Measurements from ENCODE around the gene SLC25A10.

The SLC25A10 gene

DNA sequence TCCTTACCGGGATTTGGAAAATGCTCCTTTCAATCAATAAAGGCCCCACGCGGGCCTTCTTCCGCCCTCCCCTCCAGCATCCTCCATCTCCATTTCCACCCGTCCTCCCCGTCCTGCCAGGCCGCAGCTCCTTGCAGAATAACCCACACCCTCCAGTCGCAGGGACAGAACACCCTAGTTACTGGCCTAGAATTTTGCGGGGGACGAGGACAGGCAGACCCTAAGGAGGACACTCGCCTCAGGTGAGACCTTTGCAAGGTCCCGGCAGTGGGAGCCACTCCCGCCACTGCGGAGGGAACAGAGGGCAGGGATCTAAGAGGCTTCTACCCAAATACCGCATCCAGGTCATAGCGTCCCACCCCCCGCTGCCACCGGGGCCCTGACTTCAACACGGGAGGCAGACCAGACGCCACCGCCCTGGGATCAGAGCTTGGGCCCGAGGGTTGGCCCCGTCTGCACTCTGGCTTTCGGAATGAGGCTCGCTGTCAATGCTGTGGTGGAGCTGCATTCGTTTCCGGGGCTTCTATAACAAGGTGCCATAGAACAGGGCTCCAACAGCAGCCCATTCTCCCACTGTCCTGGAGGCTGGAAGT, 26.8 kb downstream of the SLC25A10 start:
- TF ChIP-seq EP300 (IDR thresholded peaks at IDR 0.05; ENCODE audit: borderline replicate concordance) (no peak), YY1 (IDR thresholded peaks at IDR 0.05; ENCODE audit: low read depth) (no peak), CREB1 (IDR thresholded peaks at IDR 0.05; ENCODE audit: low read depth) (no peak), TAF1 (IDR thresholded peaks at IDR 0.05; ENCODE audit: low read depth) (no peak), FOXM1 (IDR thresholded peaks at IDR 0.05; ENCODE audit: borderline replicate concordance, low read depth) (no peak), RAD21 (IDR thresholded peaks at IDR 0.05; ENCODE audit: low read depth) (no peak), TEAD4 (IDR thresholded peaks at IDR 0.05) (no peak), ZBTB7A (IDR thresholded peaks at IDR 0.05; ENCODE audit: low read depth) (no peak), EGR1 (IDR thresholded peaks at IDR 0.05) (no peak), CEBPB (IDR thresholded peaks at IDR 0.05) (no peak)
- TF ChIP-seq, protein P1, sequence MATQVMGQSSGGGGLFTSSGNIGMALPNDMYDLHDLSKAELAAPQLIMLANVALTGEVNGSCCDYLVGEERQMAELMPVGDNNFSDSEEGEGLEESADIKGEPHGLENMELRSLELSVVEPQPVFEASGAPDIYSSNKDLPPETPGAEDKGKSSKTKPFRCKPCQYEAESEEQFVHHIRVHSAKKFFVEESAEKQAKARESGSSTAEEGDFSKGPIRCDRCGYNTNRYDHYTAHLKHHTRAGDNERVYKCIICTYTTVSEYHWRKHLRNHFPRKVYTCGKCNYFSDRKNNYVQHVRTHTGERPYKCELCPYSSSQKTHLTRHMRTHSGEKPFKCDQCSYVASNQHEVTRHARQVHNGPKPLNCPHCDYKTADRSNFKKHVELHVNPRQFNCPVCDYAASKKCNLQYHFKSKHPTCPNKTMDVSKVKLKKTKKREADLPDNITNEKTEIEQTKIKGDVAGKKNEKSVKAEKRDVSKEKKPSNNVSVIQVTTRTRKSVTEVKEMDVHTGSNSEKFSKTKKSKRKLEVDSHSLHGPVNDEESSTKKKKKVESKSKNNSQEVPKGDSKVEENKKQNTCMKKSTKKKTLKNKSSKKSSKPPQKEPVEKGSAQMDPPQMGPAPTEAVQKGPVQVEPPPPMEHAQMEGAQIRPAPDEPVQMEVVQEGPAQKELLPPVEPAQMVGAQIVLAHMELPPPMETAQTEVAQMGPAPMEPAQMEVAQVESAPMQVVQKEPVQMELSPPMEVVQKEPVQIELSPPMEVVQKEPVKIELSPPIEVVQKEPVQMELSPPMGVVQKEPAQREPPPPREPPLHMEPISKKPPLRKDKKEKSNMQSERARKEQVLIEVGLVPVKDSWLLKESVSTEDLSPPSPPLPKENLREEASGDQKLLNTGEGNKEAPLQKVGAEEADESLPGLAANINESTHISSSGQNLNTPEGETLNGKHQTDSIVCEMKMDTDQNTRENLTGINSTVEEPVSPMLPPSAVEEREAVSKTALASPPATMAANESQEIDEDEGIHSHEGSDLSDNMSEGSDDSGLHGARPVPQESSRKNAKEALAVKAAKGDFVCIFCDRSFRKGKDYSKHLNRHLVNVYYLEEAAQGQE (IDR thresholded peaks at IDR 0.05; ENCODE audit: low read depth): no peak
- TF ChIP-seq, protein P2, sequence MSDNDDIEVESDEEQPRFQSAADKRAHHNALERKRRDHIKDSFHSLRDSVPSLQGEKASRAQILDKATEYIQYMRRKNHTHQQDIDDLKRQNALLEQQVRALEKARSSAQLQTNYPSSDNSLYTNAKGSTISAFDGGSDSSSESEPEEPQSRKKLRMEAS (IDR thresholded peaks at IDR 0.05): no peak
- TF ChIP-seq, protein P3, sequence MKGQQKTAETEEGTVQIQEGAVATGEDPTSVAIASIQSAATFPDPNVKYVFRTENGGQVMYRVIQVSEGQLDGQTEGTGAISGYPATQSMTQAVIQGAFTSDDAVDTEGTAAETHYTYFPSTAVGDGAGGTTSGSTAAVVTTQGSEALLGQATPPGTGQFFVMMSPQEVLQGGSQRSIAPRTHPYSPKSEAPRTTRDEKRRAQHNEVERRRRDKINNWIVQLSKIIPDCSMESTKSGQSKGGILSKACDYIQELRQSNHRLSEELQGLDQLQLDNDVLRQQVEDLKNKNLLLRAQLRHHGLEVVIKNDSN (IDR thresholded peaks at IDR 0.05): no peak

DNA sequence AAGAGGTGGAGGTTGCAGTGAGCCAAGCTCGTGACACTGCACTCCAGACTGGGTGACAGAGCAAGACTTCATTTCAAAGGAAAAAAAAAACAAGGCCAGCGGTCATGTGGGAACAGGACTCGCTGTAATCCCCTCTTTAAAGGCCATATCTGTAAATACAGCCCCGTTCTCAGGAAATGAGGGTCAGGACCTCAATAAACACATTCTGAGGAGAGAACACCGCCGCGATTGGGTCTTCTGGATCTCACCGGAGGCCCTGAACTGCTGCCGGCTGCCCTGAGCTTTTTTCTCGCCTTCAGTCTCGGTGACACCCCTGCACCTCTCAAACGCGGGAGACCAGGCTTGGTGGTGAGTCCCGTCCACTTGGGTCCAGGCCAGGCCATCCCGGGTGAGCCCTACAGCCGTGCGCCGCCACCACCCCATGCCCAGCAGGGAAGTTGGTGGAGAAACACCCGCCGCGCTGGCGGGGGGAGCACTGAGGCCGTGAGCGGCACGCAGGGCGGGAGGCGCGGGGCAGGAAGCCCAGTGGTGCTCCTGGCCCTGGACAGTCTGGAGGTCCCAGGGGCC, 28.4 kb downstream of the SLC25A10 start:
- no peak for TF ChIP-seq NFIC (IDR thresholded peaks at IDR 0.05)
- no peak for TF ChIP-seq CREB1 (IDR thresholded peaks at IDR 0.05; ENCODE audit: low read depth)
- TF ChIP-seq FOXM1 (IDR thresholded peaks at IDR 0.05; ENCODE audit: borderline replicate concordance, low read depth): no peak
- TF ChIP-seq EP300 (IDR thresholded peaks at IDR 0.05; ENCODE audit: borderline replicate concordance): no peak
- TF ChIP-seq ZBTB7A (IDR thresholded peaks at IDR 0.05; ENCODE audit: low read depth): no peak; the same call in 1 of the 2 replicates
- TF ChIP-seq, protein P1 (IDR thresholded peaks at IDR 0.05; ENCODE audit: low read depth): no peak
- no peak for TF ChIP-seq RAD21 (IDR thresholded peaks at IDR 0.05; ENCODE audit: low read depth)
- TF ChIP-seq CEBPB (IDR thresholded peaks at IDR 0.05): no peak
- TF ChIP-seq TEAD4 (IDR thresholded peaks at IDR 0.05): no peak
- TF ChIP-seq YY1 (IDR thresholded peaks at IDR 0.05; ENCODE audit: low read depth): no peak

DNA sequence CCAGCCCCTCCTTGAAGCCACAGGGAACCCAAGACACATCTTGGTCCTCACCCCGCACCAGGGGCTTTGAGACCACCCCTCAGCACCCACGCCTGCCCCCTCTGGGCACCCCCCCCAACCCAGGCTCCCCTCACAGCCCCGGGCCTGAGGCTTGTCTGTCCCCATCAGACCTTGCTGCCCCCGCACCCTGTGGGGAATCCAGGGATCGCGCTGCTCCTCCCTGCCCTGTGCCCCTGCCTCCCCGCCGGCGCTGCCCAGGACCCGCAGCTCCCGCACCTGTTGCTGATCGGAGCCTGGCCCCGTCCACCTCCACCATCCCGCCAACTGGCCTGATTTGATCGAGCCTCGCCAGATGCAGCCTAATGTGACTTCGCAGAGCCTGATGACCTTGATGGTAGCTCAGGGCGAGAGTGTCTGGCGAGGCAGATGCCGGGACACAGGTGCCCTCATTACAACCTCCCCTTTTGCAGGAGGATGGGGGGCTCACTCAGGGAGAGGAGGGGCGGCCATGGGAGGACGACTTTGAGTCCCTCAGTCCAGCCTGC, 29.0 kb downstream of the SLC25A10 start:
- no peak for TF ChIP-seq TAF1 (IDR thresholded peaks at IDR 0.05; ENCODE audit: low read depth)
- no peak for TF ChIP-seq EGR1 (IDR thresholded peaks at IDR 0.05)
- TF ChIP-seq, protein P2 (IDR thresholded peaks at IDR 0.05): no peak
- no peak for TF ChIP-seq RAD21 (IDR thresholded peaks at IDR 0.05; ENCODE audit: low read depth)
- TF ChIP-seq NFIC (IDR thresholded peaks at IDR 0.05): no peak
- TF ChIP-seq ZBTB7A (IDR thresholded peaks at IDR 0.05; ENCODE audit: low read depth): 0 out of 2 replicates have a peak, but pooled peaks have one; percentile 27
- no peak for TF ChIP-seq TCF12 (IDR thresholded peaks at IDR 0.05; ENCODE audit: low read depth)

DNA sequence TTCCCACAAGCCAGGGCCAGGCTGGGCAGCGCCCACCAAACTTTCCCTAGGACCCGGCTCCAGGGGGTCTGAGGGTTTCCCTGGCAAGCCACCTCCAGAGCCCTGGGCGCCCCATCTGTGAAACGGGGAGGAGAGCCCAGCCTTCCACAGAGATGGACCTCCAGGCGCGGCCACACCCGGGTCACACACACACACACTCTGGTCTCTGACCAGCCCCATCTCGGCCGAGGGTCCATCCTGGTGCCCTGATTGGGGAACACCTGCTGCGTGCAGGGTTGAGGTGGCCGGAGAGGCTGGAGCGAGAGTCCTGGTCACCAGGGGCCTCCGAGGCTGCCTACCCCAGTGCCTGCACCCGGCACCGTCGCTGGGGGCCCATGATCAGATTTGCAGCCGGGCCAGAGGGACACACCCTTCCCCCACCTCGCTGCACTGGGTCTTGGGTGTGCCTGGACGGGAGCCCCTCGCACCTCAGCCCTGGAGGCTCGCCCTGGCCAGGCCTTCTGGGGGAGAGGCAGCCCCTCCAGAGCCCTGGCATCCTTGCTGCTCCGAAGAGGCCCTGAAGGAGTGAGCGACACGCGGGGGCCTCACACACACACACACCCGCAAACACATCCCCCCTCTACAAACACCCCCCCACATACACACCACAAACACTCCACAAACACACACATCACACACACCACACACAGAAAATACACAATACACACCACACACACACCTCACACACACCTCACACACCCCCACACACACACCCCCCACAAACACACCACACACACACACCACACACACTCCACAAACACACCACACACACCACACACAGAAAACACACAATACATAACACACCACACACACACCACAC, 29.7 kb downstream of the SLC25A10 start:
- TF ChIP-seq, protein P2 (IDR thresholded peaks at IDR 0.05): no peak
- TF ChIP-seq, protein P1 (IDR thresholded peaks at IDR 0.05; ENCODE audit: low read depth): no peak
- TF ChIP-seq, protein P3 (IDR thresholded peaks at IDR 0.05): no peak
- TF ChIP-seq CEBPB (IDR thresholded peaks at IDR 0.05) (no peak), TCF12 (IDR thresholded peaks at IDR 0.05; ENCODE audit: low read depth) (no peak), FOXM1 (IDR thresholded peaks at IDR 0.05; ENCODE audit: borderline replicate concordance, low read depth) (no peak), EP300 (IDR thresholded peaks at IDR 0.05; ENCODE audit: borderline replicate concordance) (no peak), NFIC (IDR thresholded peaks at IDR 0.05) (no peak), TEAD4 (IDR thresholded peaks at IDR 0.05) (no peak), TAF1 (IDR thresholded peaks at IDR 0.05; ENCODE audit: low read depth) (no peak), ZBTB7A (IDR thresholded peaks at IDR 0.05; ENCODE audit: low read depth) (no peak), YY1 (IDR thresholded peaks at IDR 0.05; ENCODE audit: low read depth) (no peak), RAD21 (IDR thresholded peaks at IDR 0.05; ENCODE audit: low read depth) (no peak), EGR1 (IDR thresholded peaks at IDR 0.05) (no peak), CREB1 (IDR thresholded peaks at IDR 0.05; ENCODE audit: low read depth) (no peak)

Data from Ishikawa (cell line).